HepG2 (cell line): ENCODE results near the gene PARP16. TPM values are rescaled to one million over a fixed set of nuclear protein-coding genes. Genes with fewer than 3 reads are reported as not detected.

Experiments
- KLF6 ChIP-seq: IDR thresholded peaks from 2 replicates; pipeline ENCODE4 v1.8.0; 2016; ENCODE audit warnings: missing biosample characterization, missing genetic modification reagents
- MEF2D ChIP-seq: sonication (generic); formaldehyde crosslinking; IDR thresholded peaks from 2 replicates; pipeline ENCODE4 v1.5.1; 2020; ENCODE audit warnings: mild to moderate bottlenecking, missing genetic modification reagents
- MIXL1 ChIP-seq: IDR thresholded peaks from 2 replicates; pipeline ENCODE4 v1.6.1; 2016
- NR3C1 ChIP-seq: sonication (generic); formaldehyde crosslinking; IDR thresholded peaks from 2 replicates; pipeline ENCODE4 v1.4.0; 2020; ENCODE audit warnings: missing genetic modification reagents
- PRDM15 ChIP-seq: sonication (generic); formaldehyde crosslinking; IDR thresholded peaks from 2 replicates; pipeline ENCODE4 v1.4.0; 2020; ENCODE audit warnings: missing genetic modification reagents
- TEAD3 ChIP-seq: optimal IDR thresholded peaks from 2 replicates; pipeline ENCODE3; 2016; ENCODE audit warnings: borderline replicate concordance
- ZBTB40 ChIP-seq, 2 experiments: fragments of 450-650 bp in 1 of 2; sonication (generic) in 1 of 2; formaldehyde crosslinking in 1 of 2; IDR thresholded peaks; 2 replicates each; pipeline versions ENCODE4 v1.6.1 to v1.8.0; 2016 to 2022; ENCODE audit warnings: antibody characterized with exemption in 1 of 2, mild to moderate bottlenecking in 1 of 2, missing genetic modification reagents in 1 of 2
- ZBTB44 ChIP-seq: sonication (generic); formaldehyde crosslinking; IDR thresholded peaks from 2 replicates; pipeline ENCODE4 v1.4.0; 2020; ENCODE audit warnings: missing genetic modification reagents
- ZBTB49 ChIP-seq: sonication (generic); formaldehyde crosslinking; IDR thresholded peaks from 2 replicates; pipeline ENCODE4 v1.4.0; 2020; ENCODE audit warnings: missing genetic modification reagents, borderline replicate concordance
- ZKSCAN8 ChIP-seq: IDR thresholded peaks from 2 replicates; pipeline ENCODE4 v1.6.1; 2016; ENCODE audit warnings: borderline replicate concordance, missing genetic modification reagents, missing compliant biosample characterization
- ZNF30 ChIP-seq: sonication (generic); formaldehyde crosslinking; IDR thresholded peaks from 2 replicates; pipeline ENCODE4 v1.5.0; 2020; ENCODE audit warnings: mild to moderate bottlenecking, missing genetic modification reagents
- ZNF550 ChIP-seq: sonication (generic); formaldehyde crosslinking; IDR thresholded peaks from 2 replicates; pipeline ENCODE4 v1.4.0; 2020; ENCODE audit warnings: mild to moderate bottlenecking, missing genetic modification reagents, borderline replicate concordance
- polyA plus RNA-seq, 8 experiments: library from polyadenylated mRNA; depleted of rRNA in 3 of 8; stranded (reverse) in 7 of 8; unstranded in 1 of 8; fragments of >200 nt; fragmentation: Illumina TruSeq in 4 of 8; extraction: Trizol in 4 of 8; gene quantifications; 2 replicates each; pipeline versions ENCODE4 v1.2.1 to v1.2.3, GENCODE V29; 2011 to 2016; ENCODE audit warnings: low read depth in 4 of 8, missing spikeins in 1 of 8, mixed read lengths in 1 of 8; ENCODE audit not compliant: insufficient read depth in 1 of 8
- total RNA-seq, 5 experiments: library from RNA; depleted of rRNA; stranded (reverse); fragments of >200 nt; fragmentation: Illumina TruSeq; extraction: Trizol; gene quantifications; 2 replicates each; pipeline ENCODE4 v1.2.3, GENCODE V29; 2016; ENCODE audit warnings: low read depth in 1 of 5

PARP16 gene
- total and polyA plus RNA-seq, 2 of the 13 experiments (the other 11 are each of a cell fraction or from before 2014, with no cell fraction given) = 6.8 to 7.6 TPM

GRCh38 chr15:65318870-65319356, 32.2 kb upstream of the PARP16 start (continued):
- TF ChIP-seq ZBTB40 (IDR thresholded peaks at IDR 0.05) (no peak), ZBTB40 (CRISPR knock-in tag; IDR thresholded peaks at IDR 0.05) (no peak), NR3C1 (CRISPR knock-in tag) (no peak), ZNF30 (CRISPR knock-in tag) (no peak), MIXL1 (CRISPR knock-in tag) (peak; percentile 69; the same call in 1 of the 2 replicates), ZBTB49 (CRISPR knock-in tag) (no peak), KLF6 (CRISPR knock-in tag) (no peak), ZBTB44 (CRISPR knock-in tag) (no peak), ZNF550 (CRISPR knock-in tag) (no peak), PRDM15 (no peak), ZKSCAN8 (CRISPR knock-in tag) (0 out of 2 replicates have a peak, but pooled peaks have one; percentile 24), MEF2D (CRISPR knock-in tag) (0 out of 2 replicates have a peak, but pooled peaks have one; percentile 32), TEAD3 (CRISPR knock-in tag) (peak; percentile 61)
